Endothelial cell of umbilical vein (primary cell): ENCODE data around the gene NXT1. TPM values are rescaled to one million over a fixed set of nuclear protein-coding genes. Genes with fewer than 3 reads are reported as not detected.

ENCODE experiments used
- BruUV-seq: library from RNA; stranded (reverse); fragments of 400-500 nt; replicated peaks from 2 replicates; lab custom pipeline; 2021; lab: Mats Ljungman, UMichigan
- CTCF ChIA-PET: fragments of 300-600, 350-600 bp; sonication (Branson Sonifier 250); formaldehyde crosslinking; loops from one replicate; lab custom pipeline; 2021; ENCODE audit warnings: antibody characterized with exemption, inconsistent platforms; lab: Charles Lee
- POLR2A ChIA-PET: fragments of 300-600, 350-600 bp; sonication (Branson Sonifier 250); formaldehyde crosslinking; loops from one replicate; lab custom pipeline; 2021; ENCODE audit warnings: antibody characterized with exemption, inconsistent platforms; lab: Charles Lee
- DNase-seq: peaks from one replicate; pipeline ENCODE4 v3.0.0-alpha.2; 2011; ENCODE audit warnings: low read depth, low spot score
- FAIRE-seq: peaks from 2 replicates; lab custom pipeline; 2011; peaks lifted over from hg19 to GRCh38; lab: Jason Lieb, UNC
- H2AFZ ChIP-seq: 2 replicates; pipeline ENCODE4 v1.6.0; 2012; ENCODE audit warnings: low read depth, low read length, control low read depth, inconsistent platforms
- H3K27ac ChIP-seq: 2 replicates; pipeline ENCODE4 v1.5.1; 2011; ENCODE audit warnings: low read depth, mild to moderate bottlenecking, control low read depth, low read length, moderate library complexity; ENCODE audit not compliant: insufficient read depth
- H3K27me3 ChIP-seq, 2 experiments: 2 replicates each; pipeline versions ENCODE4 v1.6.0 to v1.6.1; 2011; ENCODE audit warnings: low read length in 2 of 2, mixed read lengths in 1 of 2; ENCODE audit not compliant: control insufficient read depth in 2 of 2, insufficient read depth in 2 of 2
- H3K36me3 ChIP-seq, 2 experiments: 2 replicates in 1 of 2; 3 replicates in 1 of 2; pipeline ENCODE4 v1.5.1; 2011; ENCODE audit warnings: low read length in 2 of 2, mild to moderate bottlenecking in 1 of 2, moderate library complexity in 1 of 2; ENCODE audit not compliant: control insufficient read depth in 2 of 2, insufficient read depth in 2 of 2; ENCODE audit errors: extremely low read depth in 1 of 2
- H3K4me1 ChIP-seq: 3 replicates; pipeline ENCODE4 v1.5.1; 2011; ENCODE audit warnings: mild to moderate bottlenecking, low read length; ENCODE audit not compliant: control insufficient read depth, insufficient read depth; ENCODE audit errors: extremely low read depth
- H3K4me2 ChIP-seq: 2 replicates; pipeline ENCODE4 v1.6.1; 2011; ENCODE audit warnings: low read length, control low read depth, mixed read lengths; ENCODE audit not compliant: insufficient read depth
- H3K4me3 ChIP-seq, 3 experiments: fragments of 200-600 bp in 1 of 3; sonication (generic), shearing (Covaris generic) in 1 of 3; replicated peaks in 1 of 3; 2 replicates each; pipeline ENCODE4 v1.5.1; 2011 to 2016; ENCODE audit warnings: control low read depth in 3 of 3, low read length in 3 of 3, mild to moderate bottlenecking in 2 of 3, inconsistent platforms in 1 of 3, low read depth in 1 of 3, moderate library complexity in 1 of 3; ENCODE audit not compliant: insufficient read depth in 1 of 3
- H3K79me2 ChIP-seq: 2 replicates; pipeline ENCODE4 v1.6.0; 2012; ENCODE audit warnings: low read length, inconsistent platforms; ENCODE audit not compliant: control insufficient read depth, insufficient read depth
- H3K9ac ChIP-seq: replicated peaks from 2 replicates; pipeline ENCODE3; 2011; ENCODE audit warnings: low read length, control low read depth; ENCODE audit not compliant: insufficient read depth; ENCODE audit errors: extremely low read depth
- H3K9me1 ChIP-seq: replicated peaks from 3 replicates; pipeline ENCODE4 v1.6.0; 2011; ENCODE audit warnings: mild to moderate bottlenecking, low read length; ENCODE audit not compliant: control insufficient read depth, insufficient read depth; ENCODE audit errors: extremely low read depth
- H3K9me3 ChIP-seq: replicated peaks from 2 replicates; pipeline ENCODE4 v1.5.1; 2012; ENCODE audit warnings: low read length, inconsistent platforms; ENCODE audit not compliant: control insufficient read depth, insufficient read depth
- H4K20me1 ChIP-seq: replicated peaks from 2 replicates; pipeline ENCODE3; 2011; ENCODE audit warnings: mild to moderate bottlenecking, low read length; ENCODE audit not compliant: control insufficient read depth, insufficient read depth; ENCODE audit errors: extremely low read depth
- CTCF ChIP-seq, 2 donors: IDR thresholded peaks; 1 replicate in 1 of 2; 2 replicates in 1 of 2; pipeline ENCODE4 v1.5.1; 2011; ENCODE audit warnings: low read length in 2 of 2, mild to moderate bottlenecking in 2 of 2, moderate library complexity in 2 of 2, control low read depth in 1 of 2, inconsistent platforms in 1 of 2, low read depth in 1 of 2; ENCODE audit not compliant: insufficient read depth in 1 of 2; ENCODE audit errors: extremely low read depth in 1 of 2
- EZH2 ChIP-seq: IDR thresholded peaks from 2 replicates; pipeline ENCODE4 v1.6.1; 2012; ENCODE audit warnings: borderline replicate concordance, low read depth, mild to moderate bottlenecking, moderate library complexity, low read length, inconsistent platforms; ENCODE audit not compliant: severe bottlenecking
- FOS ChIP-seq: IDR thresholded peaks from 2 replicates; pipeline ENCODE4 v1.6.1; 2011; ENCODE audit warnings: mild to moderate bottlenecking, low read length, moderate library complexity, borderline replicate concordance; ENCODE audit not compliant: insufficient read depth
- GATA2 ChIP-seq: IDR thresholded peaks from 2 replicates; pipeline ENCODE4 v1.7.0; 2011; ENCODE audit warnings: low read depth, mild to moderate bottlenecking, moderate library complexity, mixed read lengths, low read length; ENCODE audit not compliant: insufficient read length, insufficient read depth
- JUN ChIP-seq: IDR thresholded peaks from 2 replicates; pipeline ENCODE4 v1.6.1; 2011; ENCODE audit warnings: borderline replicate concordance, low read depth; ENCODE audit not compliant: insufficient read length, insufficient read depth
- POLR2A ChIP-seq: IDR thresholded peaks from 2 replicates; pipeline ENCODE4 v1.6.1; 2012; ENCODE audit warnings: low read depth, mild to moderate bottlenecking, control low read depth, low read length
- POLR2AphosphoS5 ChIP-seq: IDR thresholded peaks from 2 replicates; pipeline ENCODE4 v1.6.1; 2012; ENCODE audit warnings: low read depth, mild to moderate bottlenecking, control low read depth, low read length, moderate library complexity; ENCODE audit not compliant: insufficient read depth
- dilution Hi-C: fragments of 300-500 bp; cut with MboI; formaldehyde crosslinking; loops from one replicate; pipeline ENCODE4 v1.15.0; 2019; ENCODE audit warnings: low sequenced_read_pairs; ENCODE audit not compliant: extremely low pct_ligation_motif_present
- intact Hi-C: fragments of 100-400 bp; cut with micrococcal nuclease; formaldehyde crosslinking; loops from one replicate; pipeline ENCODE4 v1.10.0; 2022
- polyA plus RNA-seq, 4 experiments: library from polyadenylated mRNA; depleted of rRNA in 3 of 4; stranded (reverse) in 3 of 4; unstranded in 1 of 4; fragments of >200 nt; gene quantifications; 2 replicates each; pipeline versions ENCODE4 v1.2.1 to v1.2.3, GENCODE V29; 2011 to 2012; ENCODE audit warnings: missing spikeins in 1 of 4
- total RNA-seq: library from RNA; stranded (reverse); gene quantifications from 2 replicates; pipeline ENCODE4 v1.2.3, GENCODE V29; 2021
- TF ChIP-seq, protein P1 (sequence below): IDR thresholded peaks from 2 replicates; pipeline ENCODE4 v1.6.1; 2011; ENCODE audit not compliant: insufficient read depth, insufficient read length

The NXT1 gene
- total and polyA plus RNA-seq, 2 donors (not counting 3 experiments of a cell fraction or from before 2014, with no cell fraction given): 27.1 to 39.2 TPM

- Histone ChIP-seq H3K9ac (no peak overlapping the region), H3K4me1 (peaks cover 7% of the 10 kb centered on the region), H3K4me2 (no peak overlapping the region), H2AFZ (no peak overlapping the region), H3K27ac (no peak overlapping the region), H3K9me3 (no peaks in the 10 kb centered on the region), H3K27me3 (peaks cover 2 to 3% of the 10 kb centered on the region in 2 experiments), H3K4me3 (no peak overlapping the region), H3K79me2 (peaks cover 3% of the 10 kb centered on the region), H3K36me3 (no peaks in the 10 kb centered on the region), H4K20me1 (no peaks in the 10 kb centered on the region), H3K9me1 (no peaks in the 10 kb centered on the region)
- ChIA-PET CTCF (interaction anchor here (0.8 kb wide), 1 partner anchor 75 kb away, joined by 5 read pairs; the partner anchor contains the start of gene NAPB), POLR2A (no interaction called here)
- intact Hi-C loops (no loop called here), dilution Hi-C loops (no loop called here)
- no peak for TF ChIP-seq POLR2A
- no peak for TF ChIP-seq JUN
- TF ChIP-seq, protein P1, sequence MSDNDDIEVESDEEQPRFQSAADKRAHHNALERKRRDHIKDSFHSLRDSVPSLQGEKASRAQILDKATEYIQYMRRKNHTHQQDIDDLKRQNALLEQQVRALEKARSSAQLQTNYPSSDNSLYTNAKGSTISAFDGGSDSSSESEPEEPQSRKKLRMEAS: no peak
- TF ChIP-seq CTCF (IDR thresholded peaks at IDR 0.05; ENCODE audit: extremely low read depth in 1 of 2, insufficient read depth in 1 of 2, low read depth in 1 of 2, low read length in 2 of 2): no peak
- no peak for TF ChIP-seq POLR2AphosphoS5
- TF ChIP-seq GATA2: no peak
- TF ChIP-seq EZH2: no peak
- TF ChIP-seq FOS: no peak
- no TSS peak for BruUV-seq
- FAIRE-seq: no peak
- DNase-seq: no peak
Measured at GRCh38 chr20:23346002-23346401, 4.6 kb upstream of the NXT1 start.
